ENCODE results near the gene LRIG1. TPM values are rescaled to one million over a fixed set of nuclear protein-coding genes. Genes with fewer than 3 reads are reported as not detected.

LRIG1 gene
- total RNA-seq, 5 donors from 2014 or later (not counting 1 experiment from before 2014, with no cell fraction given): 33.5 to 49.8 (median 41.1) TPM

GRCh38 chr3:66444146-66444644 is 56.6 kb downstream of the LRIG1 start:
- peaks cover 0 to 14% of the 10 kb centered on the region in 2 experiments for H3K4me1 ChIP-seq (ENCODE audit: control insufficient read depth in 1 of 2, extremely low read depth in 1 of 2, insufficient read depth in 2 of 2, low read length in 2 of 2)
- ChIA-PET POLR2A (interaction anchor here in 1 of 2 donors (0.6 kb wide), 1 partner anchor 15 kb away, joined by 3 read pairs; no protein-coding TSS in a partner anchor), CTCF (interaction anchor here in 1 of 2 donors (0.6 kb wide), 1 partner anchor 259 kb away, joined by 3 read pairs; no protein-coding TSS in a partner anchor)
- H3K9me3 ChIP-seq: no peaks in the 10 kb centered on the region
- no peak overlapping the region for H3K27ac ChIP-seq (ENCODE audit: low read length)
- no peaks in the 10 kb centered on the region for H3K27me3 ChIP-seq (replicated peaks in 1 of 2; ENCODE audit: control insufficient read depth in 2 of 2, extremely low read depth in 1 of 2, insufficient read depth in 2 of 2, low read length in 1 of 2)
- H3K4me1 Mint-ChIP-seq: peaks cover 18 to 32% (median 25%) of the 10 kb centered on the region in 3 donors
- ATAC-seq (replicated peaks in 1 of 4) (no peak), DNase-seq (no peak)
- no peak overlapping the region for H3K27ac Mint-ChIP-seq
- H3K36me3 Mint-ChIP-seq: peaks cover 42% of the 10 kb centered on the region
- H3K4me3 ChIP-seq (ENCODE audit: control insufficient read depth in 1 of 2, extremely low read depth in 1 of 2, low read length in 1 of 2): no peak overlapping the region
- H3K4me3 Mint-ChIP-seq: no peak overlapping the region
- H3K9me3 Mint-ChIP-seq: no peaks in the 10 kb centered on the region
- no peaks in the 10 kb centered on the region for H3K27me3 Mint-ChIP-seq
- peaks cover 0 to 8% of the 10 kb centered on the region in 2 donors for H3K36me3 ChIP-seq (ENCODE audit: control insufficient read depth in 2 of 2, extremely low read depth in 1 of 2, insufficient read depth in 1 of 2, low read length in 1 of 2)
- WGBS (ENCODE audit: insufficient coverage): 100% methylated on average over 1 of the region's 7 CpGs

- POLR2A ChIA-PET: no interaction called here
- no peak for ATAC-seq (replicated peaks in 1 of 4)
- 85% methylated on average over 3 of the region's 10 CpGs for WGBS (ENCODE audit: insufficient coverage)
- Mint-ChIP-seq H3K4me1 (peaks cover 18 to 33% (median 26%) of the 10 kb centered on the region in 3 donors), H3K9me3 (no peaks in the 10 kb centered on the region), H3K36me3 (peaks cover 34% of the 10 kb centered on the region), H3K27ac (no peak overlapping the region), H3K4me3 (no peak overlapping the region), H3K27me3 (no peaks in the 10 kb centered on the region)
- DNase-seq: no peak
- Histone ChIP-seq H3K4me3 (ENCODE audit: control insufficient read depth in 1 of 2, extremely low read depth in 1 of 2, low read length in 1 of 2) (no peak overlapping the region), H3K4me1 (ENCODE audit: control insufficient read depth in 1 of 2, extremely low read depth in 1 of 2, insufficient read depth in 2 of 2, low read length in 2 of 2) (peaks cover 0 to 14% of the 10 kb centered on the region in 2 experiments), H3K27ac (ENCODE audit: low read length) (no peak overlapping the region), H3K9me3 (no peaks in the 10 kb centered on the region), H3K36me3 (ENCODE audit: control insufficient read depth in 2 of 2, extremely low read depth in 1 of 2, insufficient read depth in 1 of 2, low read length in 1 of 2) (peaks cover 0 to 4% of the 10 kb centered on the region in 2 donors), H3K27me3 (replicated peaks in 1 of 2; ENCODE audit: control insufficient read depth in 2 of 2, extremely low read depth in 1 of 2, insufficient read depth in 2 of 2, low read length in 1 of 2) (no peaks in the 10 kb centered on the region)
- CTCF ChIA-PET: no interaction called here
These were observed 57.6 kb downstream of the LRIG1 start for GRCh38 chr3:66443118-66443803.

DNA sequence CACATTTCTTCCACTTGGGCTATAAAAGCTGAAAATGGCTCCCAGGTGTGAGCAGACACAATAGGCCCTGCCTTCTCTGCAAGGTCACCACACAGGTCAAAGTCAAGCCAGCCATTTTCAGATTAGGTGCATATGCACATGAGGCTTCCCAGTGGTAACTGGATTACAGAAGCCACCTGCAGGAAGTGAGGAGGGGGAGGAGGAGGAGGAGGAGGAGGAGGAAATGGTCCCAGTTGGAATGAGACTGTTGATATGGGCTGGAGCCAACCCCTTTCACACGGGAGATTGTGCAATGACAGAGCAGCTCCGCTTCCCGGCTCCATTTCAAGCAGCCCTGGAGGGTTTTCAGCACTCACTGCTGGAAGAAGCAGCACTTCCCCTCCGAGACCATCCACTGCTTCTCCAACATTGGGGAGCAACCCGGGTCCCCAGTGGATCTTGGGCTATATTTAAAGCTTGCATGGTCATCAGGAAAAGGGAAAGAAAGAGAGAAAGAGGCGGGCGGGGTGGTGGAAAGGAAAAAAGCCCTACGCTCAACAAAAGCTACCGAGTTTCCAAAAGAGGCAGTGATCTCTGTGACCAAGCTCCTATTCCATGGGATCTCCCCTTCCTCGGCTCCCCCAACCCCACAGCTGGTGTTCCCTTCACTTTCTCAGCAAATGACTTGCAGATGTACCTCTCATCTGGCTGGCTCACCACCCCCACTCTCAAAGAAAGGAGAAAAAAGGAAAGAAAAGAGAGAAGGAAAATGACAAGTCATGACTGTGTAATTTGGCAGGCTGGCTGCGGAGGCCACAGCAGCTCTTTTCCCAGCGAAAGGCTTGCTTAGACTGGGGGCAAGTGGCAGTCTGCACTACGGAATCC is 58.3 kb downstream of the LRIG1 start:
- ATAC-seq (replicated peaks in 1 of 4): no peak
- H3K4me1 Mint-ChIP-seq: peaks cover 21 to 36% (median 31%) of the 10 kb centered on the region in 3 donors
- no peaks in the 10 kb centered on the region for H3K27me3 ChIP-seq (replicated peaks in 1 of 2; ENCODE audit: control insufficient read depth in 2 of 2, extremely low read depth in 1 of 2, insufficient read depth in 2 of 2, low read length in 1 of 2)
- H3K27me3 Mint-ChIP-seq: no peaks in the 10 kb centered on the region
- ChIA-PET CTCF (no interaction called here), POLR2A (no interaction called here)
- H3K36me3 Mint-ChIP-seq: peaks cover 31% of the 10 kb centered on the region
- H3K9me3 ChIP-seq: no peaks in the 10 kb centered on the region
- no peak overlapping the region for H3K4me3 ChIP-seq (ENCODE audit: control insufficient read depth in 1 of 2, extremely low read depth in 1 of 2, low read length in 1 of 2)
- H3K36me3 ChIP-seq (ENCODE audit: control insufficient read depth in 2 of 2, extremely low read depth in 1 of 2, insufficient read depth in 1 of 2, low read length in 1 of 2): peaks cover 0 to 3% of the 10 kb centered on the region in 2 donors
- H3K4me1 ChIP-seq (ENCODE audit: control insufficient read depth in 1 of 2, extremely low read depth in 1 of 2, insufficient read depth in 2 of 2, low read length in 2 of 2): peaks cover 0 to 14% of the 10 kb centered on the region in 2 experiments
- H3K4me3 Mint-ChIP-seq: no peak overlapping the region
- DNase-seq: no peak
- 94% methylated on average over 5 of the region's 13 CpGs for WGBS (ENCODE audit: insufficient coverage)
- H3K27ac Mint-ChIP-seq: no peak overlapping the region
- H3K9me3 Mint-ChIP-seq: no peaks in the 10 kb centered on the region
- no peak overlapping the region for H3K27ac ChIP-seq (ENCODE audit: low read length)

DNA sequence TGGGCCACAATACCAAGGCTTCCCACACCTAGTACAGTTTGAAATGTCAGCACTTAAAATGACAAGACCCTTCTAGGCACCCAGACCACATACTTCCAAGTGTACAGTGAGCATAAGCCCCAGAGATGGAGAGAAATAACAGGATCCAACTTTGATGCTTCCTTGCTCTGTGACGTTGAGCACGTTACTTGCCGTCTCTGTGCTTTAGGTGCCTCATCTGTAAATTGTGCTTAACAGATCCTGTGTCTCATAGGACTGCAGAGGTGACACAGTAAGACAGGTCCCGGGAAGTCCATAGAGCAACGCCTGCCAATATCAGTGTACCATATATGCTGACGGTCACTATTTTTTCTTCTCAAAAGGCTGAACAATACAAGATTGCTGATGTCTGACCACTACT is 59.1 kb downstream of the LRIG1 start:
- Histone ChIP-seq H3K4me3 (ENCODE audit: control insufficient read depth in 1 of 2, extremely low read depth in 1 of 2, low read length in 1 of 2) (no peak overlapping the region), H3K27me3 (replicated peaks in 1 of 2; ENCODE audit: control insufficient read depth in 2 of 2, extremely low read depth in 1 of 2, insufficient read depth in 2 of 2, low read length in 1 of 2) (no peaks in the 10 kb centered on the region), H3K36me3 (ENCODE audit: control insufficient read depth in 2 of 2, extremely low read depth in 1 of 2, insufficient read depth in 1 of 2, low read length in 1 of 2) (peaks cover 0 to 3% of the 10 kb centered on the region in 2 donors), H3K9me3 (no peaks in the 10 kb centered on the region), H3K4me1 (ENCODE audit: control insufficient read depth in 1 of 2, extremely low read depth in 1 of 2, insufficient read depth in 2 of 2, low read length in 2 of 2) (peaks cover 0 to 14% of the 10 kb centered on the region in 2 experiments), H3K27ac (ENCODE audit: low read length) (no peak overlapping the region)
- ChIA-PET POLR2A (no interaction called here), CTCF (no interaction called here)
- Mint-ChIP-seq H3K27ac (no peak overlapping the region), H3K4me1 (peaks cover 29 to 44% (median 39%) of the 10 kb centered on the region in 3 donors), H3K9me3 (no peaks in the 10 kb centered on the region), H3K27me3 (no peaks in the 10 kb centered on the region), H3K36me3 (peaks cover 30% of the 10 kb centered on the region), H3K4me3 (no peak overlapping the region)
- ATAC-seq (replicated peaks in 1 of 4) (no peak), DNase-seq (no peak)
- 100% methylated on average over 4 of the region's 6 CpGs for WGBS (ENCODE audit: insufficient coverage)

DNA sequence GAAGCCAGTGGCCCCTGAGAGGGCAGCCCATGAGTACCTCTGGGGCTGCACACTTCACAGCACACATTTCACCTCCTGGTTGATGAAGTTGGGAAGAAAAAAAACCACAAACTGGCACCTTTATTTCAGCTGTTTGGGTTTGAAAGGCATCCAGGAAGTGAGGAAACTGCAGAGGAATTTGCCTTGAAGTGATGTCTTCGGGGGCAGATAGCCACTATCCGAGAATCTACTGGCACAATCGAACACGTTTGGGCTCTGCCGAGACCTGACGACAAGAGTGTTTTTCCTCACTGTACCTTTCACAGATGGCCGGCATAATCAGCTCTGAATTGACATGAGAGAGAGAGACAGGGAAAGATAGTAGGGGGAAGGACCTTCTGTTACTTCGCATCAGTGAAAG is 59.7 kb downstream of the LRIG1 start:
- Histone ChIP-seq H3K36me3 (ENCODE audit: control insufficient read depth in 2 of 2, extremely low read depth in 1 of 2, insufficient read depth in 1 of 2, low read length in 1 of 2) (peaks cover 0 to 3% of the 10 kb centered on the region in 2 donors), H3K27me3 (replicated peaks in 1 of 2; ENCODE audit: control insufficient read depth in 2 of 2, extremely low read depth in 1 of 2, insufficient read depth in 2 of 2, low read length in 1 of 2) (no peaks in the 10 kb centered on the region), H3K9me3 (no peaks in the 10 kb centered on the region), H3K4me1 (ENCODE audit: control insufficient read depth in 1 of 2, extremely low read depth in 1 of 2, insufficient read depth in 2 of 2, low read length in 2 of 2) (peaks cover 0 to 14% of the 10 kb centered on the region in 2 experiments), H3K27ac (ENCODE audit: low read length) (no peak overlapping the region), H3K4me3 (ENCODE audit: control insufficient read depth in 1 of 2, extremely low read depth in 1 of 2, low read length in 1 of 2) (no peak overlapping the region)
- no peak for DNase-seq
- WGBS (ENCODE audit: insufficient coverage): 67% methylated on average over 2 of the region's 8 CpGs
- Mint-ChIP-seq H3K27me3 (no peaks in the 10 kb centered on the region), H3K4me1 (peaks cover 35 to 49% (median 44%) of the 10 kb centered on the region in 3 donors), H3K36me3 (peaks cover 35% of the 10 kb centered on the region), H3K27ac (peak overlapping the region in 1 of 2 donors; percentile 44), H3K9me3 (no peaks in the 10 kb centered on the region), H3K4me3 (no peak overlapping the region)
- ChIA-PET POLR2A (no interaction called here), CTCF (no interaction called here)
- ATAC-seq (replicated peaks in 1 of 4): no peak

DNA sequence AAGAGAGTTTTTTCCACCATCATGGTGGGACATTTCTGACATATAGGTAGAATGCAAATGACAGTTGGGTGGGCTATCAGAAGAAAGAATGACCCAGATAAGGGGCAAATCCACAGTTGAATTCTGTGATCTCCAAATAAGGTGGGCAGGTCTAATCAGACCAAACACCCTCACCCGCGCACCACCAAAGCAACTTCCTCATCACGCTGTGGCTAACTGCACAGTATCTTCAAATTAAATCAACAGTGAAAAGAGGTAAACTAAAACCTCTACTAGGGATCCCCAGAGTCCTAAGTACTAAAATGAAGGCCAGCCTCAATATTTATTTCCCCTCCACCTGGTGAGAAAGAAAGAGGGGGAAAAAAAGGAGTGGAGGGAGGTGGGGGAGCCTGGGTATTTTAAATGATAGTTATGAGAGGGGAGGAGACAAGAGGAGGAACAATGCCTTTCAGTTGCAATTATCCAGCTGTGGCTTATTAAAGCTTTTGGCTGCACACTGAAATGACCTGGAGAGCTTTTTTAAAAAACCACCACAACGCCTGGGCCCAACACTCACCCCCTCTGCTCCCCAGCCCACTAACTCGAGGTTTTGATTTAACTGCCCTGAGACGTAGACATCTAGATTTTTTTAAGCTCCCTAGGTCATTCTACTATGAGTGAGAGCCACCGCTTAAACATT is 61.0 kb downstream of the LRIG1 start:
- CTCF ChIA-PET: interaction anchor here (0.6 to 0.7 kb wide), 2 partner anchors 8 to 530 kb away, joined by 3 read pairs; no protein-coding TSS in a partner anchor
- WGBS (ENCODE audit: insufficient coverage): 66% methylated on average over 4 of the region's 7 CpGs
- peak in 2 of 35 experiments; percentile 11 to 14 for DNase-seq
- ATAC-seq (replicated peaks in 1 of 4): no peak
- Mint-ChIP-seq H3K4me3 (no peak overlapping the region), H3K9me3 (no peaks in the 10 kb centered on the region), H3K36me3 (peaks cover 38% of the 10 kb centered on the region), H3K27ac (peak overlapping the region in 1 of 2 donors; percentile 71), H3K4me1 (peaks cover 35 to 59% (median 51%) of the 10 kb centered on the region in 3 donors), H3K27me3 (no peaks in the 10 kb centered on the region)
- no peaks in the 10 kb centered on the region for H3K9me3 ChIP-seq
- peaks cover 0 to 14% of the 10 kb centered on the region in 2 experiments for H3K4me1 ChIP-seq (ENCODE audit: control insufficient read depth in 1 of 2, extremely low read depth in 1 of 2, insufficient read depth in 2 of 2, low read length in 2 of 2)
- POLR2A ChIA-PET: interaction anchor here in 1 of 2 donors (0.5 to 0.6 kb wide), 2 partner anchors 15 to 54 kb away, joined by 4 to 5 read pairs; no protein-coding TSS in a partner anchor
- H3K27ac ChIP-seq (ENCODE audit: low read length): no peak overlapping the region
- H3K4me3 ChIP-seq (ENCODE audit: control insufficient read depth in 1 of 2, extremely low read depth in 1 of 2, low read length in 1 of 2): no peak overlapping the region
- H3K27me3 ChIP-seq (replicated peaks in 1 of 2; ENCODE audit: control insufficient read depth in 2 of 2, extremely low read depth in 1 of 2, insufficient read depth in 2 of 2, low read length in 1 of 2): no peaks in the 10 kb centered on the region
- H3K36me3 ChIP-seq (ENCODE audit: control insufficient read depth in 2 of 2, extremely low read depth in 1 of 2, insufficient read depth in 1 of 2, low read length in 1 of 2): peaks cover 2 to 3% of the 10 kb centered on the region in 2 donors

Measured in T-cell (primary cell).